GM23338 (cell line): Measurements from ENCODE around the gene CDYL2. TPM values are rescaled to one million over a fixed set of nuclear protein-coding genes. Genes with fewer than 3 reads are reported as not detected.

Experiments
- ATAC-seq: fragments of 200-7000 bp; cut with Tn5 transposase; 3 replicates; pipeline ENCODE4 v1.9.1; 2020
- DNase-seq: peaks from one replicate; pipeline ENCODE4 v3.0.0-alpha.2; 2015; ENCODE audit warnings: low spot score
- H2AFZ ChIP-seq: fragments of 200-600 bp; sonication (generic); 2 replicates; pipeline ENCODE4 v1.8.0; 2016; ENCODE audit warnings: antibody characterized with exemption, mild to moderate bottlenecking, moderate library complexity
- H3F3A ChIP-seq: fragments of 200-600 bp; sonication (generic); replicated peaks from 2 replicates; pipeline ENCODE4 v1.8.0; 2017; ENCODE audit warnings: antibody characterized with exemption, mixed run types, low read depth
- H3K27ac ChIP-seq: fragments of 200-600 bp; sonication (generic); 2 replicates; pipeline ENCODE4 v1.6.1; 2016; ENCODE audit warnings: low read depth
- H3K27me3 ChIP-seq: fragments of 200-600 bp; sonication (generic); 2 replicates; pipeline ENCODE4 v1.8.0; 2016; ENCODE audit warnings: mild to moderate bottlenecking, mixed run types, moderate library complexity; ENCODE audit not compliant: insufficient read depth
- H3K36me3 ChIP-seq: fragments of 200-600 bp; sonication (generic); 2 replicates; pipeline ENCODE4 v1.8.0; 2016; ENCODE audit warnings: mild to moderate bottlenecking; ENCODE audit not compliant: insufficient read depth
- H3K4me1 ChIP-seq: fragments of 200-600 bp; sonication (generic); 2 replicates; pipeline ENCODE4 v1.8.0; 2016; ENCODE audit warnings: mild to moderate bottlenecking, moderate library complexity; ENCODE audit not compliant: insufficient read depth
- H3K4me2 ChIP-seq: fragments of 200-600 bp; sonication (generic); 2 replicates; pipeline ENCODE4 v1.7.1; 2017; ENCODE audit warnings: mixed run types
- H3K4me3 ChIP-seq: fragments of 200-600 bp; sonication (generic); 2 replicates; pipeline ENCODE4 v1.6.1; 2016; ENCODE audit warnings: mixed run types
- H3K79me2 ChIP-seq: fragments of 200-600 bp; sonication (generic); replicated peaks from 2 replicates; pipeline ENCODE4 v1.8.0; 2017; ENCODE audit warnings: mild to moderate bottlenecking; ENCODE audit not compliant: insufficient read depth
- H3K9me2 ChIP-seq: fragments of 200-600 bp; sonication (generic); 2 replicates; pipeline ENCODE4 v1.8.0; 2017; ENCODE audit not compliant: insufficient read depth
- H4K20me1 ChIP-seq: fragments of 200-600 bp; sonication (generic); replicated peaks from 2 replicates; pipeline ENCODE4 v1.8.0; 2017; ENCODE audit warnings: mild to moderate bottlenecking; ENCODE audit not compliant: insufficient read depth
- H3K27ac Mint-ChIP-seq: 2 replicates; pipeline ENCODE4 v1.8.0; 2020; ENCODE audit warnings: inconsistent platforms, mild to moderate bottlenecking, moderate library complexity, mixed read lengths
- H3K27me3 Mint-ChIP-seq: 3 replicates; pipeline ENCODE4 v1.8.0; 2022; ENCODE audit warnings: low read depth, mild to moderate bottlenecking, moderate library complexity, mixed read lengths, inconsistent platforms; ENCODE audit not compliant: insufficient read depth, poor library complexity
- H3K36me3 Mint-ChIP-seq: 3 replicates; pipeline ENCODE4 v1.8.0; 2021; ENCODE audit warnings: low read depth, mild to moderate bottlenecking, inconsistent platforms, moderate library complexity, mixed read lengths
- H3K4me1 Mint-ChIP-seq: 3 replicates; pipeline ENCODE4 v1.8.0; 2020; ENCODE audit warnings: mild to moderate bottlenecking, inconsistent platforms, mixed read lengths
- H3K4me3 Mint-ChIP-seq: 3 replicates; pipeline ENCODE4 v1.8.0; 2021; ENCODE audit warnings: moderate library complexity, mild to moderate bottlenecking, inconsistent platforms, mixed read lengths
- H3K9me3 Mint-ChIP-seq: 3 replicates; pipeline ENCODE4 v1.8.0; 2020; ENCODE audit warnings: moderate library complexity, mild to moderate bottlenecking, inconsistent platforms, mixed read lengths
- CTCF ChIP-seq, 2 experiments: fragments of 200-600 bp in 1 of 2; sonication (generic) in 1 of 2; conservative IDR thresholded peaks; 2 replicates each; pipeline versions ENCODE4 v1.5.1 to v1.6.1; 2016 to 2017; ENCODE audit warnings: antibody characterized with exemption in 2 of 2, low read depth in 2 of 2, mild to moderate bottlenecking in 2 of 2, moderate library complexity in 1 of 2
- ETS1 ChIP-seq: IDR thresholded peaks from 2 replicates; pipeline ENCODE4 v1.6.1; 2016; ENCODE audit warnings: antibody characterized with exemption
- EZH2 ChIP-seq: fragments of 200-600 bp; sonication (generic); IDR thresholded peaks from one replicate; pipeline ENCODE4 v1.8.0; 2017; ENCODE audit warnings: antibody characterized with exemption, mild to moderate bottlenecking, low read depth; ENCODE audit not compliant: unreplicated experiment
- EZH2phosphoT487 ChIP-seq: fragments of 200-600 bp; sonication (generic); IDR thresholded peaks from one replicate; pipeline ENCODE4 v1.8.1; 2018; ENCODE audit warnings: antibody characterized with exemption; ENCODE audit not compliant: unreplicated experiment
- NANOG ChIP-seq: IDR thresholded peaks from 2 replicates; pipeline ENCODE4 v1.6.1; 2016; ENCODE audit warnings: antibody characterized with exemption, borderline replicate concordance
- REST ChIP-seq: IDR thresholded peaks from one replicate; pipeline ENCODE4 v1.6.1; 2018; ENCODE audit warnings: antibody characterized with exemption; ENCODE audit not compliant: unreplicated experiment
- STAT1 ChIP-seq: IDR thresholded peaks from one replicate; pipeline ENCODE4 v1.6.1; 2016; ENCODE audit warnings: antibody characterized with exemption; ENCODE audit not compliant: unreplicated experiment
- ZNF114 ChIP-seq: fragments of 250-450 bp; sonication (Bioruptor Pico); IDR thresholded peaks from 2 replicates; pipeline ENCODE4 v1.5.0; 2020; ENCODE audit warnings: mild to moderate bottlenecking, moderate library complexity
- ZNF331 ChIP-seq: fragments of 250-450 bp; sonication (Bioruptor Pico); IDR thresholded peaks from 2 replicates; pipeline ENCODE4 v1.5.0; 2020; ENCODE audit warnings: low read depth, mild to moderate bottlenecking, moderate library complexity
- polyA plus RNA-seq: library from polyadenylated mRNA; unstranded; fragments of >200 nt; fragmentation: Nextera tagmentation; extraction: Ambion mirVana; gene quantifications from 2 replicates; pipeline ENCODE4 v1.2.1, GENCODE V29; 2016
- total RNA-seq: library from RNA; depleted of rRNA; stranded (reverse); fragments of >200 nt; shearing (Covaris generic); gene quantifications from 2 replicates; pipeline ENCODE4 v1.2.3, GENCODE V29; 2014

CDYL2 gene
- total and polyA plus RNA-seq, 2 experiments from 2014 or later: 0.82 to 4.3 TPM

GRCh38 chr16:80742331-80742730 lies 62.1 kb downstream of the CDYL2 start (continued):
- TF ChIP-seq REST (no peak), EZH2phosphoT487 (no peak), ZNF114 (CRISPR knock-in tag) (no peak), CTCF (conservative IDR thresholded peaks at IDR 0.05; ENCODE audit: low read depth in 2 of 2) (no peak), EZH2 (no peak)

DNA sequence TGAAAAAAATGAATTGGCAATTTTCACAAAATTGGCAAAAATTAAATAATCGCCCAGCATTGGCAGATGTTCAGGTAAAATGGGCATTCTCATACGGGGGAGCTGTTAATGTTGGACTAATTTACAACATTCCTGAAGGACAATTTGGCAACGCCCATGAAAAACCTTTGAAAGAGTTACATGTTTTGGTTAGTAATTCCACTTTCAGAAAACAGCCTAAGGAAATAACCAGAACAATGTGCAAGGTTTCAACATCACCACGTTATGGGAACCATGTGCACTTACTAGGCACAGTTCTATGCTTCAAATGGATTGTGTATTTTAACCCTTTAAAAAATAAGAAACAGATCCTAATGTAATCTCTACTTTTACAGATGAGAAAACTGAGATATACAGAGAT lies 62.7 kb downstream of the CDYL2 start:
- Histone ChIP-seq H3K27ac (no peak overlapping the region), H2AFZ (no peak overlapping the region), H4K20me1 (no peaks in the 10 kb centered on the region), H3K9me2 (peaks cover 12% of the 10 kb centered on the region; the same call in 1 of the 2 replicates), H3K79me2 (no peaks in the 10 kb centered on the region), H3K4me3 (no peak overlapping the region), H3K4me1 (no peaks in the 10 kb centered on the region), H3K27me3 (no peaks in the 10 kb centered on the region), H3K36me3 (no peaks in the 10 kb centered on the region), H3F3A (no peaks in the 10 kb centered on the region), H3K4me2 (no peak overlapping the region)
- Mint-ChIP-seq H3K4me1 (no peaks in the 10 kb centered on the region), H3K4me3 (no peak overlapping the region), H3K36me3 (peaks cover 3% of the 10 kb centered on the region; the same call in 1 of the 3 replicates), H3K27me3 (peaks cover 4% of the 10 kb centered on the region), H3K9me3 (peaks cover 29% of the 10 kb centered on the region), H3K27ac (no peak overlapping the region)
- DNase-seq: no peak
- ATAC-seq: no peak
- TF ChIP-seq NANOG (no peak), ZNF331 (CRISPR knock-in tag) (no peak), ETS1 (no peak), STAT1 (no peak), REST (no peak), EZH2phosphoT487 (no peak)
